Measurements from ENCODE around the gene HIVEP3. TPM values are rescaled to one million over a fixed set of nuclear protein-coding genes. Genes with fewer than 3 reads are reported as not detected.

The HIVEP3 gene
- polyA plus RNA-seq, 1 of the 3 experiments (the other 2 are of a cell fraction) = 6.4 TPM

- ChIA-PET POLR2A (no interaction called here), CTCF (interaction anchor here (2.0 kb wide), 1 partner anchor 12 kb away, joined by 7 read pairs; the partner anchor contains the start of gene HIVEP3)
- no peaks in the 10 kb centered on the region for H4K20me1 ChIP-seq (ENCODE audit: insufficient read depth)
- no peak overlapping the region for H3K27ac ChIP-seq (ENCODE audit: low read depth in 2 of 2, low read length in 1 of 2)
- no peak for TF ChIP-seq RFX5 (IDR thresholded peaks at IDR 0.05; ENCODE audit: low read length)
- no peak for TF ChIP-seq TCF12 (IDR thresholded peaks at IDR 0.05)
- no peak for TF ChIP-seq EZH2phosphoT487 (IDR thresholded peaks at IDR 0.05; ENCODE audit: borderline replicate concordance, low read depth)
- no peak for TF ChIP-seq POLR2AphosphoS5 (IDR thresholded peaks at IDR 0.05; ENCODE audit: low read depth, low read length)
- TF ChIP-seq, protein P1, sequence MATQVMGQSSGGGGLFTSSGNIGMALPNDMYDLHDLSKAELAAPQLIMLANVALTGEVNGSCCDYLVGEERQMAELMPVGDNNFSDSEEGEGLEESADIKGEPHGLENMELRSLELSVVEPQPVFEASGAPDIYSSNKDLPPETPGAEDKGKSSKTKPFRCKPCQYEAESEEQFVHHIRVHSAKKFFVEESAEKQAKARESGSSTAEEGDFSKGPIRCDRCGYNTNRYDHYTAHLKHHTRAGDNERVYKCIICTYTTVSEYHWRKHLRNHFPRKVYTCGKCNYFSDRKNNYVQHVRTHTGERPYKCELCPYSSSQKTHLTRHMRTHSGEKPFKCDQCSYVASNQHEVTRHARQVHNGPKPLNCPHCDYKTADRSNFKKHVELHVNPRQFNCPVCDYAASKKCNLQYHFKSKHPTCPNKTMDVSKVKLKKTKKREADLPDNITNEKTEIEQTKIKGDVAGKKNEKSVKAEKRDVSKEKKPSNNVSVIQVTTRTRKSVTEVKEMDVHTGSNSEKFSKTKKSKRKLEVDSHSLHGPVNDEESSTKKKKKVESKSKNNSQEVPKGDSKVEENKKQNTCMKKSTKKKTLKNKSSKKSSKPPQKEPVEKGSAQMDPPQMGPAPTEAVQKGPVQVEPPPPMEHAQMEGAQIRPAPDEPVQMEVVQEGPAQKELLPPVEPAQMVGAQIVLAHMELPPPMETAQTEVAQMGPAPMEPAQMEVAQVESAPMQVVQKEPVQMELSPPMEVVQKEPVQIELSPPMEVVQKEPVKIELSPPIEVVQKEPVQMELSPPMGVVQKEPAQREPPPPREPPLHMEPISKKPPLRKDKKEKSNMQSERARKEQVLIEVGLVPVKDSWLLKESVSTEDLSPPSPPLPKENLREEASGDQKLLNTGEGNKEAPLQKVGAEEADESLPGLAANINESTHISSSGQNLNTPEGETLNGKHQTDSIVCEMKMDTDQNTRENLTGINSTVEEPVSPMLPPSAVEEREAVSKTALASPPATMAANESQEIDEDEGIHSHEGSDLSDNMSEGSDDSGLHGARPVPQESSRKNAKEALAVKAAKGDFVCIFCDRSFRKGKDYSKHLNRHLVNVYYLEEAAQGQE (IDR thresholded peaks at IDR 0.05; ENCODE audit: low read depth, low read length) = no peak
- no peak for TF ChIP-seq SMC3 (IDR thresholded peaks at IDR 0.05; ENCODE audit: low read depth, low read length)
- no peak for TF ChIP-seq JUND (IDR thresholded peaks at IDR 0.05)
- TF ChIP-seq GABPA (IDR thresholded peaks at IDR 0.05; ENCODE audit: low read depth) = no peak
- no peak for TF ChIP-seq RCOR1 (IDR thresholded peaks at IDR 0.05; ENCODE audit: low read length)
- no peak for TF ChIP-seq NRF1 (IDR thresholded peaks at IDR 0.05; ENCODE audit: low read depth, low read length)
- TF ChIP-seq ELF1 (IDR thresholded peaks at IDR 0.05) = no peak
- TF ChIP-seq CTCF (IDR thresholded peaks at IDR 0.05) = no peak
- no peak for TF ChIP-seq USF2 (IDR thresholded peaks at IDR 0.05; ENCODE audit: borderline replicate concordance, low read depth, low read length)
- no peak for TF ChIP-seq FOXJ3 (CRISPR knock-in tag; IDR thresholded peaks at IDR 0.05)
- TF ChIP-seq, protein P2, sequence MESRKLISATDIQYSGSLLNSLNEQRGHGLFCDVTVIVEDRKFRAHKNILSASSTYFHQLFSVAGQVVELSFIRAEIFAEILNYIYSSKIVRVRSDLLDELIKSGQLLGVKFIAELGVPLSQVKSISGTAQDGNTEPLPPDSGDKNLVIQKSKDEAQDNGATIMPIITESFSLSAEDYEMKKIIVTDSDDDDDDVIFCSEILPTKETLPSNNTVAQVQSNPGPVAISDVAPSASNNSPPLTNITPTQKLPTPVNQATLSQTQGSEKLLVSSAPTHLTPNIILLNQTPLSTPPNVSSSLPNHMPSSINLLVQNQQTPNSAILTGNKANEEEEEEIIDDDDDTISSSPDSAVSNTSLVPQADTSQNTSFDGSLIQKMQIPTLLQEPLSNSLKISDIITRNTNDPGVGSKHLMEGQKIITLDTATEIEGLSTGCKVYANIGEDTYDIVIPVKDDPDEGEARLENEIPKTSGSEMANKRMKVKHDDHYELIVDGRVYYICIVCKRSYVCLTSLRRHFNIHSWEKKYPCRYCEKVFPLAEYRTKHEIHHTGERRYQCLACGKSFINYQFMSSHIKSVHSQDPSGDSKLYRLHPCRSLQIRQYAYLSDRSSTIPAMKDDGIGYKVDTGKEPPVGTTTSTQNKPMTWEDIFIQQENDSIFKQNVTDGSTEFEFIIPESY (IDR thresholded peaks at IDR 0.05; ENCODE audit: borderline replicate concordance, low read depth) = no peak
- TF ChIP-seq PBX3 (IDR thresholded peaks at IDR 0.05) = no peak
- TF ChIP-seq MEF2A (IDR thresholded peaks at IDR 0.05; ENCODE audit: borderline replicate concordance, low read depth) = no peak
- peaks cover 6 to 16% of the 10 kb centered on the region in 2 experiments; a peak in 3 of 4 replicates for H3K4me1 ChIP-seq (ENCODE audit: control insufficient read depth in 1 of 2, insufficient read depth in 2 of 2, low read depth in 1 of 2, low read length in 1 of 2)
- H3K79me2 ChIP-seq (ENCODE audit: insufficient read depth) = no peaks in the 10 kb centered on the region; the same call in 1 of the 2 replicates
- peaks cover 0 to 10% of the 10 kb centered on the region in 2 experiments for H3K36me3 ChIP-seq (replicated peaks in 1 of 2; ENCODE audit: control insufficient read depth in 1 of 2, insufficient read depth in 2 of 2, low read length in 1 of 2)
- H3K9me3 ChIP-seq = 0 out of 2 replicates have a peak, but pooled peaks cover 15% of the 10 kb centered on the region
- no peaks in the 10 kb centered on the region for H3K9me2 ChIP-seq
- H3K9ac ChIP-seq = no peak overlapping the region
- H2AFZ ChIP-seq (ENCODE audit: low read depth) = no peak overlapping the region
- peaks cover 7% of the 10 kb centered on the region for H3F3A ChIP-seq (replicated peaks; ENCODE audit: insufficient read depth)
- no peak for DNase-seq
- H3K4me3 ChIP-seq (ENCODE audit: low read depth in 2 of 2, low read length in 1 of 2) = no peak overlapping the region
- H3K4me2 ChIP-seq = no peak overlapping the region
- 94% methylated on average over 2 of the region's 2 CpGs for WGBS (ENCODE audit: low lambda C conversion rate)
- no peaks in the 10 kb centered on the region for H3K27me3 ChIP-seq (ENCODE audit: insufficient read depth)
Observed at GRCh38 chr1:41906943-41907342, 11.8 kb downstream of the HIVEP3 start.
